Suprapubic skin (tissue), 4 donors: ENCODE results near the gene KRABD2.

ENCODE experiments used
- EP300 ChIP-seq: sonication (generic); formaldehyde crosslinking; IDR thresholded peaks from one replicate; pipeline ENCODE4 v1.6.1; 2017; ENCODE audit warnings: antibody characterized with exemption
- POLR2A ChIP-seq, 2 donors: fragments of 450-650 bp; IDR thresholded peaks; one replicate each; pipeline ENCODE4 v1.6.1; 2017; ENCODE audit warnings: antibody characterized with exemption in 2 of 2, mild to moderate bottlenecking in 2 of 2, moderate library complexity in 2 of 2
- POLR2AphosphoS5 ChIP-seq, 3 donors: sonication (generic); formaldehyde crosslinking; IDR thresholded peaks; one replicate each; pipeline ENCODE4 v1.6.1; 2017; ENCODE audit warnings: antibody characterized with exemption in 3 of 3
- TF ChIP-seq, protein P1 (sequence below), 2 donors: fragments of 200-600 bp in 1 of 2; fragments of 450-650 bp in 1 of 2; sonication (generic) in 1 of 2; IDR thresholded peaks; one replicate each; pipeline ENCODE4 v1.5.1; 2016 to 2019; ENCODE audit warnings: antibody characterized with exemption in 2 of 2, mild to moderate bottlenecking in 1 of 2, moderate library complexity in 1 of 2

DNA sequence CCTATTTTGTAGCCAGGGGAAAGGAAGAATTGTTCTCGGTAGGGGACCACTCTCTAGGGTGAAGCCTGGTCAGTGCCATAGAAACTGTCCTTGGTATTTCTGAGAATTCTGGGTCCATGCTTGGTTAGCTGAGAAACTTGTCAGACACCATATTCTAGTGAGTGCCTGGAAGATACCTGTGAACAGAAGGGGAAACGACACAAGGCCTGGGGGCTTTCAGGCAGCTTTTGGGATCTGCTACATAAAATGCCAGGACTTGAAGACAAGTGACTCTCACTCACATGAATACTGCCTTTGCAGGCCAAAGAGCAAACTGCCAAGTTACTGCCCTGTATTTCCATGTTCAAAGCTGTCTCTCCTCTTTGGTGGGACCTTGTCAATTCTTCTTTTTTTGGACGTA is 18.6 kb downstream of the KRABD2 start:
- TF ChIP-seq, protein P1, sequence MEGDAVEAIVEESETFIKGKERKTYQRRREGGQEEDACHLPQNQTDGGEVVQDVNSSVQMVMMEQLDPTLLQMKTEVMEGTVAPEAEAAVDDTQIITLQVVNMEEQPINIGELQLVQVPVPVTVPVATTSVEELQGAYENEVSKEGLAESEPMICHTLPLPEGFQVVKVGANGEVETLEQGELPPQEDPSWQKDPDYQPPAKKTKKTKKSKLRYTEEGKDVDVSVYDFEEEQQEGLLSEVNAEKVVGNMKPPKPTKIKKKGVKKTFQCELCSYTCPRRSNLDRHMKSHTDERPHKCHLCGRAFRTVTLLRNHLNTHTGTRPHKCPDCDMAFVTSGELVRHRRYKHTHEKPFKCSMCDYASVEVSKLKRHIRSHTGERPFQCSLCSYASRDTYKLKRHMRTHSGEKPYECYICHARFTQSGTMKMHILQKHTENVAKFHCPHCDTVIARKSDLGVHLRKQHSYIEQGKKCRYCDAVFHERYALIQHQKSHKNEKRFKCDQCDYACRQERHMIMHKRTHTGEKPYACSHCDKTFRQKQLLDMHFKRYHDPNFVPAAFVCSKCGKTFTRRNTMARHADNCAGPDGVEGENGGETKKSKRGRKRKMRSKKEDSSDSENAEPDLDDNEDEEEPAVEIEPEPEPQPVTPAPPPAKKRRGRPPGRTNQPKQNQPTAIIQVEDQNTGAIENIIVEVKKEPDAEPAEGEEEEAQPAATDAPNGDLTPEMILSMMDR (IDR thresholded peaks at IDR 0.05), result no peak
- TF ChIP-seq POLR2A (IDR thresholded peaks at IDR 0.05) (no peak), POLR2AphosphoS5 (IDR thresholded peaks at IDR 0.05) (no peak), EP300 (no peak)
